Measurements from ENCODE around the gene PPP1R16B. TPM values are rescaled to one million over a fixed set of nuclear protein-coding genes. Genes with fewer than 3 reads are reported as not detected.

The PPP1R16B gene
- total and polyA plus RNA-seq, 2 of the 8 experiments (the other 6 are each of a cell fraction or from before 2014, with no cell fraction given): 2.6 to 8.9 TPM

GRCh38 chr20:38962044-38962927, 156.8 kb downstream of the PPP1R16B start, which contains the start of gene DHX35 (continued):
- TF ChIP-seq ATF2 (IDR thresholded peaks at IDR 0.05; ENCODE audit: low read length): no peak
- TF ChIP-seq CEBPB (IDR thresholded peaks at IDR 0.05; ENCODE audit: low read depth, low read length): no peak
- peak; percentile 80 for TF ChIP-seq TBP (IDR thresholded peaks at IDR 0.05; ENCODE audit: low read depth, low read length)
- no peak for TF ChIP-seq TEAD4 (IDR thresholded peaks at IDR 0.05; ENCODE audit: low read depth, low read length)
- TF ChIP-seq ASH2L (IDR thresholded peaks at IDR 0.05; ENCODE audit: low read length): peak; percentile 98
- TF ChIP-seq SIRT6 (IDR thresholded peaks at IDR 0.05; ENCODE audit: low read length): no peak
- TF ChIP-seq FOSL1 (IDR thresholded peaks at IDR 0.05; ENCODE audit: insufficient read depth, low read depth, low read length): no peak
- peak; percentile 37; the same call in 1 of the 2 replicates for TF ChIP-seq BACH1 (IDR thresholded peaks at IDR 0.05; ENCODE audit: low read length)
- TF ChIP-seq RNF2 (IDR thresholded peaks at IDR 0.05; ENCODE audit: borderline replicate concordance, low read depth, low read length, missing control alignments, poor library complexity, severe bottlenecking): no peak
